ENCODE data around the gene SNX3.
"Not testable (repeated sequence)": the region's sequence is repeated elsewhere in the genome, so short reads cannot be mapped to it uniquely, and the experiment has no call there.

Gene SNX3

DNA sequence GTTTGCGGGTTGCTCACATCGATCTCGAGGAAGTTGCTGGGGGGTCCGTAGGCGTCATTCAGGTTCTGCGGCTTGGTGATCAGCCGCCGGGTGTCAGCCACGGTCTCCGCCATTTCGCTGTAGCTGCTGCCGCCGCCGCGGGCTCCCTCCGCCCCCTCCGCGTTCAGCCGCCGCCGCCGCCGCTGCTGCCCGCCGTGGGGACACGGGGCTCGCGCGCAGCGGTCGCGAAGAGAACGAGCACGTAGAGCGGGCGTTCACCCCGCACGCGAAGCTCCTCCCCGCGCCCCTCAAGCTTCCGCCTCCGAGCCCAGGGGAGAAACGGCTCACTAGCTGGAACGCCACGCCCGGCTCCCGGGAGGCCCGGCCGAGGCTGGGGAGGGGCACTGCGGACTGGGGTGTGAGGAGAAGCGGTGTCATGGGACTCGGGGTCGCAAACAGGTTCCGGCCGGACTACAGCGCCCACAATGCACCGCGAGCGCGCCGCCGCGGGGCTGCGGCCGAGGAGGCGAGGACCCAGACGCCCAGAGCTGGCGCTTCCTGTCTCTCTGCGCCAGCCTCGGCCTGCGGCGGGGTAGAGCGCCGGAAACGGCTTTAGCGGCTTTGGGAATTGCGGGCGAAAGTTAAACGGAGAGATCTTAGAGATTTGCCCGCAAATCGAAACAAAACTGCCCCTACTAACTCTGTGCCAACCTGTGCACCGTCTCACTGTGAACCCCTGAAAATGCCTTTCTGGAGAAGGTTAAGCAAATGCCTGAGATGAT is at the start of gene SNX3:
Gene SNX3 (minus strand): TSS at position 232 of the 761 bp plus-strand sequence. CDS start 119 bp downstream, at position 113.
- DNase-seq (ENCODE audit: low read depth in 2 of 2): peak; percentile 69 to 80

- no peak for DNase-seq (ENCODE audit: low read depth in 2 of 2)
Measured at GRCh38 chr6:108309844-108310243, 49.0 kb upstream of the SNX3 start.

DNA sequence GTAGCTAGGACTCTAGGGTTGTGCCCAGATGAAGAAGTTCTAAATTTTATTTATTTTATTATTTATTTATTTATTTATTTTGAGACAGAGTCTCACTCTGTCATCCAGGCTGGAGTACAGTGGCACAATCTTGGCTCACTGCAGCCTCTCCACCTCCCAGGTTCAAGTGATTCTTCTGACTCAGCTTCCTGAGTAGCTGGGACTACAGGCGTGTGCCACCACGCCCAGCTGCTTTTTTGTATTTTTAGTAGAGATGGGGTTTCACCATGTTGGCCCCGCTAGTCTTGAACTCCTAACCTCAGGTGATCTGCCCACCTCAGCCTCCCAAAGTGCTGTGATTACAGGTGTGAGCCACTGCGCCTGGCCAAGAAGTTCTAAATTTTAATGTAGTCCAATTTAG is 47.8 kb upstream of the SNX3 start:
- not testable (repeated sequence) for DNase-seq (ENCODE audit: low read depth in 2 of 2)

DNA sequence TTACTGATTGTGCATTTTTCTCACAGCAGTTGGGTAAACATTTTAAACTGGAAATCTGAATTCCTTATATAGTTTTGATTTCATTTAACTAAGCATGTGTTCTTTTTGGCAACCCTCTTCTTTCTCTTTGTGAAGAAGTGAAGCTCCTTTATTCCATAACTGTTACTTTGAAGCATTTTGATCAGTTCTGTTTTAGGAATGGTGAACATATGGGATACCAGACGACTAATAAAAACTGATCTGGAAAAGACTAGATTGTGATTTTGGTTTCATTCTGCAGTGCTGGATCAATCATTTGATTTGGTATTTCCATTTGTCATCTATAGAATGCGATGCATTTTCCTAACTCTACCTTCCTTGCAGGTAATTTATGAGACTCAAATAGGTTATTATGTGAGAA is 43.8 kb upstream of the SNX3 start:
- no peak for DNase-seq (ENCODE audit: low read depth in 2 of 2)

DNA sequence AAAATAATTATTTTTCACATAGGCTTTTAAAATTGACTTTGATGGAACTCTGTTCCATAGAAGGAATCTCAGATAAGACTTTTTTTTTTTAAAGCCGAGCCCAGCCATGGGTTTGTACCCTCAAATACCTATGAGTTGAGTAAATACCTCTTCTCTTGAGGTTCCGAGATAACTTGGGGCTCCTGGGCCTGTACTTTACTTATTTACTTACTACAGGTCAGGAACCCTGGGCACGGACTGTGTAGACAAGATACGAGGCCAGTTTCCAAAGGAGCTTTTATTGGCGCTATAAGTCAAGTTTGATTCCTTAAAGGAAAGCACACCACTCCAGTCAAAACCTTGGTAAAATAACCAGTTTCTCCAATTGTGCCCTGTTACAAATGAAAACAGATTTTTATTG is 41.5 kb upstream of the SNX3 start:
- no peak for DNase-seq (ENCODE audit: low read depth in 2 of 2)

- no peak for DNase-seq (ENCODE audit: low read depth in 2 of 2)
Measured at GRCh38 chr6:108295676-108296075, 34.8 kb upstream of the SNX3 start.

- peak; percentile 74 to 83 for DNase-seq (ENCODE audit: low read depth in 2 of 2)
Measured at GRCh38 chr6:108294727-108295625, 34.1 kb upstream of the SNX3 start, which contains the start of gene AFG1L. Gene AFG1L, plus strand, starts transcription at chr6:108295054. Its CDS starts 26 bp downstream, at chr6:108295080.

GRCh38 chr6:108294297-108294726 is 33.5 kb upstream of the SNX3 start:
- DNase-seq (ENCODE audit: low read depth in 2 of 2): no peak

GRCh38 chr6:108293527-108294296 is 32.9 kb upstream of the SNX3 start:
- no peak for DNase-seq (ENCODE audit: low read depth in 2 of 2)

DNA sequence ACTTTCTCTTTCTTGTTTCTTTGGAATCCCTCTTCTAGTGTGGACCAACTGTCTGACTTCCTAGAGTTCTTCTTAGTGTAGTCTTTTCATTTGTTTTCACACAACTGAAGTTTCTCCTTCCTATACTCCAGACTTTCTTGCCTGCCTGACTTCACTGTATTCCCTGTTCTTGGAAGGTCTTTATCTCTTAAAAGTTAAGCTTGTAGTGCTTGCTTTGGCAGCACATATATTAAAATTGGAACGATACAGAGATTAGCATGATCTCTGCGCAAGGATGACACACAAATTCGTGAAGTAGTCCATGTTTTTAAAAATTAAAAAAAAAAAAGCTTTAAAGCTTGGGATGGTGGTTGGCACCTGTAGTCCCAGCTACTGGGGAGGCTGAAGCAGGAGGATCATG is 31.7 kb upstream of the SNX3 start:
- not testable (repeated sequence) for DNase-seq (ENCODE audit: low read depth in 2 of 2)

DNA sequence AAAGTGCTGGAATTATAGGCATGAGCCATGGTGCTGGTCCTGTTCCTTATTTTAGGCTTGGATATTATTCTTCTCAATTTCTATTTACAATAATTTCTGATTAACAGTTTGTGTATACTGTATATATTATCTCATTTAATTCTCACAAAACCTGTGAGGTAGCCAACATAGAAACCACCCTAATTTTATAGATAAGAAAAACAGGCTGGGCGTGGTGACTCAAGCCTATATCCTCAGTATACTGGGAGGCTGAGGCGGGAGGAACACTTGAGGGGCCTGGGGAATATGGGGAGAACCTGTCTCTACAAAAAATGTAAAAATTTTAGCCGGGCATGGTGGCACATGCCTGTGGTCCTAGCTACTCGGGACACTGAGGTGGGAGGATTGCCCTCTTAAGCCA is 30.3 kb upstream of the SNX3 start:
- no peak for DNase-seq (ENCODE audit: low read depth in 2 of 2)

GRCh38 chr6:108288742-108289141 is 27.9 kb upstream of the SNX3 start:
- no peak for DNase-seq (ENCODE audit: low read depth in 2 of 2)

- DNase-seq (ENCODE audit: low read depth in 2 of 2): no peak
Measured at GRCh38 chr6:108287373-108287772, 26.5 kb upstream of the SNX3 start.

DNA sequence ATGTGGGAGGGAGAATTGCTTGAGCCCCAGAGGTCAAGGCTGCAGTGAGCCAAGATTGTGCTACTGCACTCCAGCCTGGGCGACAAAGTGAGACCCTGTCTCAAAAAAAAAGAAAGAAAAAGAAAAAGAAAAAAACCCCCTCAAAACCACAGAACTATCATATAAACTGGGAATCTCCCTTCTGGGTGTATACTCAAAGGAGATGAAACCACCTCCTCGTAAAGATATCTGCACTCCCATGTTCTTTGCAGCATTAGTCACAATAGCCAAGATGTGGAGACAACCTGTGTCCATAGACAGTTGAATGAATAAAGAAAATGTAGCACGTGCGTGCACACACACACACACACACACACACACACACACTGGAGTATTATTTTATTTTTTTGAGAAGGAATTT is 25.5 kb upstream of the SNX3 start:
- DNase-seq (ENCODE audit: low read depth in 2 of 2): no peak

DNA sequence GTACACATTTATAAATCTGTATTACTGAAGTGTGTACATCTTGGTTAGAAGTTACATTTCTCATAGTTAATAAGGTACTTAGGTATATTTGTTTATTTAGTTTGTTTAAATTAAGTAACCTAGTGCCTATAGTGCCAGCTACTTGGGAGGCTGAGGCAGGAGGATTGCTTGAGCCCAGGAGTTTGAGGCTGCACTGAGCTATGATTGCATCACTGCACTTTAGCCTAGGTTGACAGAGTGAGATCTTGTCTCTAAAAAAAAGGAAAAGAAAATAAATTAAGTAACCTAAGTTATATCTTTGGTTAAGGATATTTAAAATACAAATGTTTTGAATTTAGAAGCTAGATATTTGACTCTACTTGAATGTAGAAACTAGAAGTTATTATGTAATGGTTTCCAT is 24.5 kb upstream of the SNX3 start:
- no peak for DNase-seq (ENCODE audit: low read depth in 2 of 2)

GRCh38 chr6:108277831-108278230 is 17.0 kb upstream of the SNX3 start:
- DNase-seq (ENCODE audit: low read depth in 2 of 2): no peak

DNA sequence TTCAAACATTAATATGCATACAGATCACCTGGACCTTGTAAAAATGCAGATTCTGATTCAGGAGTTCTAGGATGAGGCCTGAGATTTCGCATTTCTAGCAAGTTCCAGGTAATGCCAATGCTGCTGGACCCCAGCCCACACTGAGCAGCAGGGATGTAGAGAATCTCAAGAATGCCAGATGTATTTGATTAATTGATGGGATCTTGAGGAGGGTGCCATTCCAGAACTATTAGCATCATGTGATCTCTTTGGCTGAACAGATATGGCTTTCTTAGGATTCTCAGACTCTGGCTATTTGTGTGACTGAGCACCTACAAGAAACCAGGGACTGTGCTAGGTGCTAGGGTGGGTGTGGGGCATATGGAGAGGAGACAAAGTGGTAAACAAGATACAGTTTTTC is 16.5 kb upstream of the SNX3 start:
- no peak for DNase-seq (ENCODE audit: low read depth in 2 of 2)

- DNase-seq (ENCODE audit: low read depth in 2 of 2): no peak
Measured at GRCh38 chr6:108275976-108276375, 15.1 kb upstream of the SNX3 start.

DNA sequence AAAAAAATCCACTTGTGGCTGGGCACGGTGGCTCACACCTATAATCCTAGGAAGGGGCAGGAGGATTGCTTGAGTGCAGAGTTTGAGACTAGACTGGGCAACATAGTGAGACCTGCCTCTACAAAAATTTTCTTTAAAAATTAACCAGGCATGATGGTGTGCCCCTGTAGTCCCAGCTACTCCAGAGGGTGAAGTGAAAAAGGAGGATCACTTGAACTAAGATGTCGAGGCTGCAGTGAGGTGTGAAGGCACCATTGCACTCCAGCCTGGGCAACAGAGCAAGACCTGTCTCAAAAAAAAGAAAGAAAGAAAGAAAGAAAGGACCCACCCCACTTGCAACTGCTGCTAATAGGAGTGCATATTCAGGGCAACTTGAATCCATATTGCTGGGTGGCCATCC is 13.7 kb upstream of the SNX3 start:
- no peak for DNase-seq (ENCODE audit: low read depth in 2 of 2)

GRCh38 chr6:108269955-108270354 is 9.1 kb upstream of the SNX3 start:
- DNase-seq (ENCODE audit: low read depth in 2 of 2): not testable (repeated sequence)

GRCh38 chr6:108268845-108269244 is 8.0 kb upstream of the SNX3 start:
- DNase-seq (ENCODE audit: low read depth in 2 of 2): no peak

DNA sequence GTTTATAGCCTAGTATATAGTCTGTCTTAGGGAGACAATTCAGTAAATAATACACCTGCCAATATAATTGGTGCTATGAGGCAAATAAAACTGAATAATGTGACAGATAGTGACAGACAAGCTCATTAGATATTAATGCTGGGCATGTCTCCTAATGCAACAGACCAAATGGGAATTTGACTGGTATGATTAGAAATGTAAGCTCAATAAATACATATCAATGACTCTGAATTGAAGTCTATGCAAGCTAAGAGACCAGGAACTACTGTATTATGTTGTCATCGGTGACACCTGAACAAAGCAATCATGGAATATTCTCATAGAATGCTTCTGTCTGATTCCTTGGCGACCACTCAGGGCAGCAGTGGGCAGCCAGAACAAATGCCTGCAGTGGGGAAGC is 2.5 kb upstream of the SNX3 start:
- no peak for DNase-seq (ENCODE audit: low read depth in 2 of 2)

Data from stimulated activated CD4-positive, alpha-beta T cell treated with anti-CD3 and anti-CD28 coated beads, Interleukin-1b, Interleukin-23, amount 100 ng/mL, for 4 hours (primary cell).